K562 (cell line): ENCODE measurements around the gene CHD2. TPM values are rescaled to one million over a fixed set of nuclear protein-coding genes. Genes with fewer than 3 reads are reported as not detected.

Source experiments
- ATAC-seq: fragments of 200-7000 bp; cut with Tn5 transposase; 3 replicates; pipeline ENCODE4 v1.9.1; 2020; ENCODE audit warnings: moderate library complexity
- BruUV-seq: library from RNA; stranded (reverse); fragments of 400-500 nt; replicated peaks from 2 replicates; lab custom pipeline; 2021; lab: Mats Ljungman, UMichigan
- CTCF ChIA-PET: fragments of 300-600 bp; formaldehyde crosslinking; extraction: SDS; loops from one replicate; lab custom pipeline; 2021; ENCODE audit warnings: low intra/inter-chr PET ratio; lab: Yijun Ruan, JAX
- POLR2A ChIA-PET: fragments of 300-600, 350-650 bp; sonication (Branson Sonifier 250); formaldehyde crosslinking; extraction: SDS; loops from one replicate; lab custom pipeline; 2021; ENCODE audit warnings: antibody characterized with exemption, inconsistent platforms; lab: Yijun Ruan, JAX
- DNase-seq, 4 experiments: peaks; one replicate each; pipeline versions ENCODE4 v3.0.0 to v3.0.0-alpha.2; 2011 to 2018; ENCODE audit warnings: low spot score in 3 of 4, mixed read lengths in 3 of 4; ENCODE audit errors: extremely low read depth in 1 of 4
- FAIRE-seq: peaks from 2 replicates; lab custom pipeline; 2011; peaks lifted over from hg19 to GRCh38; lab: Jason Lieb, UNC
- H2AFZ ChIP-seq: 2 replicates; pipeline ENCODE4 v1.6.0; 2011; ENCODE audit warnings: low read depth, low read length, control low read depth, inconsistent platforms
- H3K27ac ChIP-seq: fragments of 200-600 bp; 3 replicates; pipeline ENCODE4 v1.8.0; 2011; ENCODE audit warnings: low read depth, mild to moderate bottlenecking, control low read depth, inconsistent platforms, low read length, moderate library complexity, mixed read lengths; ENCODE audit errors: extremely low read depth
- H3K27me3 ChIP-seq, 2 experiments: fragments of 300-600 bp in 1 of 2; 2 replicates in 1 of 2; 3 replicates in 1 of 2; pipeline versions ENCODE4 v1.6.0 to v1.8.0; 2011; ENCODE audit warnings: inconsistent platforms in 2 of 2, low read length in 2 of 2, mild to moderate bottlenecking in 1 of 2, mixed read lengths in 1 of 2, moderate library complexity in 1 of 2; ENCODE audit not compliant: control insufficient read depth in 2 of 2, insufficient read depth in 2 of 2
- H3K36me3 ChIP-seq: fragments of 300-600 bp; 3 replicates; pipeline ENCODE4 v1.8.0; 2011; ENCODE audit warnings: mild to moderate bottlenecking, low read length, inconsistent platforms; ENCODE audit not compliant: control insufficient read depth, insufficient read depth
- H3K4me1 ChIP-seq, 2 experiments: fragments of 200-600 bp in 1 of 2; replicated peaks in 1 of 2; 2 replicates in 1 of 2; 3 replicates in 1 of 2; pipeline versions ENCODE4 v1.5.1 to v1.8.0; 2011; ENCODE audit warnings: inconsistent platforms in 2 of 2, low read length in 2 of 2, mild to moderate bottlenecking in 1 of 2, mixed read lengths in 1 of 2, moderate library complexity in 1 of 2; ENCODE audit not compliant: control insufficient read depth in 2 of 2, insufficient read depth in 2 of 2
- H3K4me2 ChIP-seq: 2 replicates; pipeline ENCODE4 v1.6.1; 2011; ENCODE audit warnings: low read length, control low read depth, inconsistent platforms, mixed read lengths; ENCODE audit not compliant: insufficient read depth
- H3K4me3 ChIP-seq: fragments of 200-600 bp; sonication (generic), shearing (Covaris generic); 2 replicates; pipeline ENCODE4 v1.5.1; 2016; ENCODE audit warnings: control low read depth, inconsistent platforms
- H3K79me2 ChIP-seq: fragments of 200-600 bp; 3 replicates; pipeline ENCODE4 v1.8.0; 2011; ENCODE audit warnings: low read length, inconsistent platforms; ENCODE audit not compliant: control insufficient read depth, insufficient read depth
- H3K9ac ChIP-seq, 2 experiments: 2 replicates each; pipeline versions ENCODE4 v1.6.0 to v1.6.1; 2011; ENCODE audit warnings: low read depth in 2 of 2, low read length in 2 of 2, control low read depth in 1 of 2, inconsistent platforms in 1 of 2, mild to moderate bottlenecking in 1 of 2, mixed read lengths in 1 of 2; ENCODE audit not compliant: insufficient read depth in 1 of 2
- H3K9me1 ChIP-seq: one replicate; pipeline ENCODE4 v1.6.0; 2011; ENCODE audit warnings: inconsistent platforms, mild to moderate bottlenecking, low read length, moderate library complexity; ENCODE audit not compliant: control insufficient read depth, insufficient read depth
- H3K9me3 ChIP-seq: replicated peaks from 2 replicates; pipeline ENCODE4 v1.5.1; 2011; ENCODE audit warnings: low read depth, low read length, inconsistent platforms; ENCODE audit not compliant: control insufficient read depth, insufficient read depth
- H4K20me1 ChIP-seq: replicated peaks from 2 replicates; pipeline ENCODE4 v1.6.1; 2011; ENCODE audit warnings: low read length, inconsistent platforms, mixed read lengths; ENCODE audit not compliant: control insufficient read depth, insufficient read depth
- DEAF1 ChIP-seq: fragments of 450-650 bp; formaldehyde crosslinking; IDR thresholded peaks from 2 replicates; pipeline ENCODE4 v1.4.0; 2020; ENCODE audit warnings: mild to moderate bottlenecking, moderate library complexity
- E2F6 ChIP-seq, 2 experiments: IDR thresholded peaks; 2 replicates each; pipeline ENCODE4 v1.6.1; 2011; ENCODE audit warnings: borderline replicate concordance in 1 of 2, control low read depth in 1 of 2, low read depth in 1 of 2, low read length in 1 of 2, mild to moderate bottlenecking in 1 of 2, mixed read lengths in 1 of 2, moderate library complexity in 1 of 2; ENCODE audit not compliant: insufficient read depth in 1 of 2, insufficient read length in 1 of 2, poor library complexity in 1 of 2, severe bottlenecking in 1 of 2; ENCODE audit errors: extremely low read depth in 1 of 2
- FOSL1 ChIP-seq: fragments of 200-800 bp; sonication (Bioruptor generic); conservative IDR thresholded peaks from 2 replicates; pipeline ENCODE4 v1.6.1; 2016; ENCODE audit warnings: missing genetic modification characterization, missing compliant biosample characterization
- GATA2 ChIP-seq: sonication (generic); formaldehyde crosslinking; IDR thresholded peaks from 2 replicates; pipeline ENCODE4 v1.4.0; 2020; ENCODE audit warnings: mild to moderate bottlenecking, missing genetic modification reagents
- HMG20B ChIP-seq: fragments of 250-450 bp; sonication (Bioruptor Pico); IDR thresholded peaks from 2 replicates; pipeline ENCODE4 v1.5.0; 2021; ENCODE audit warnings: mild to moderate bottlenecking
- NR1H2 ChIP-seq: sonication (generic); formaldehyde crosslinking; IDR thresholded peaks from 2 replicates; pipeline ENCODE4 v1.4.0; 2020; ENCODE audit warnings: mild to moderate bottlenecking, missing genetic modification reagents
- PBX2 ChIP-seq, 2 experiments: IDR thresholded peaks in 1 of 2; conservative IDR thresholded peaks in 1 of 2; 2 replicates each; pipeline ENCODE4 v1.6.1; 2016; ENCODE audit warnings: low read depth in 2 of 2, mild to moderate bottlenecking in 1 of 2, missing compliant biosample characterization in 1 of 2, missing genetic modification characterization in 1 of 2, moderate library complexity in 1 of 2
- SMARCB1 ChIP-seq: IDR thresholded peaks from 2 replicates; pipeline ENCODE4 v1.6.1; 2011; ENCODE audit warnings: improper control_type of control experiment, low read depth; ENCODE audit not compliant: insufficient read length
- TFAM ChIP-seq: fragments of 250-450 bp; sonication (Bioruptor Pico); conservative IDR thresholded peaks from 2 replicates; pipeline ENCODE4 v1.5.0; 2021; ENCODE audit warnings: mild to moderate bottlenecking, moderate library complexity
- TRIM28 ChIP-seq: fragments of 450-650 bp; IDR thresholded peaks from 2 replicates; pipeline ENCODE4 v1.6.1; 2017
- ZNF146 ChIP-seq: IDR thresholded peaks from one replicate; pipeline ENCODE4 v1.6.1; 2018; ENCODE audit warnings: missing compliant biosample characterization; ENCODE audit not compliant: unreplicated experiment
- ZNF277 ChIP-seq: fragments of 250-450 bp; sonication (Bioruptor Pico); IDR thresholded peaks from 2 replicates; pipeline ENCODE4 v1.8.0; 2022; ENCODE audit warnings: inconsistent platforms, mild to moderate bottlenecking, moderate library complexity, borderline replicate concordance
- WGBS: fragments of 100-300 bp; shearing (Covaris generic); methylation state at CpG from one replicate; pipeline ENCODE4 v1.1.6; 2016; ENCODE audit warnings: low coverage, mixed read lengths; ENCODE audit not compliant: insufficient coverage; ENCODE audit errors: missing lambda C conversion rate; 5-methylcytosine and 5-hydroxymethylcytosine counted together
- in situ Hi-C: fragments of 300-500 bp; cut with MboI; formaldehyde crosslinking; loops from 4 replicates; pipeline ENCODE4 v1.15.0; 2018; ENCODE audit warnings: inconsistent platforms, mixed read lengths
- intact Hi-C: fragments of 100-400 bp; cut with micrococcal nuclease; formaldehyde crosslinking; loops from 2 replicates; pipeline ENCODE4 v1.14.2; 2022
- polyA plus RNA-seq, 8 experiments: library from polyadenylated mRNA; depleted of rRNA in 4 of 8; stranded (reverse) in 5 of 8; unstranded in 3 of 8; fragments of >200 nt; fragmentation: Nextera tagmentation in 2 of 8; fragmentation: Illumina TruSeq in 1 of 8; extraction: Ambion mirVana in 2 of 8; extraction: Trizol in 1 of 8; gene quantifications; 2 replicates each; pipeline versions ENCODE4 v1.2.1 to v1.2.3, GENCODE V29; 2011 to 2014; ENCODE audit warnings: inconsistent platforms in 1 of 8, missing spikeins in 1 of 8
- total RNA-seq, 7 experiments: library from RNA; depleted of rRNA in 6 of 7; stranded (reverse); fragments of >200 nt in 6 of 7; fragmentation: Illumina TruSeq in 2 of 7; extraction: Trizol in 2 of 7; gene quantifications; 2 replicates each; pipeline versions ENCODE4 v1.2.1 to v1.2.3, GENCODE V29; 2011 to 2021; ENCODE audit warnings: low replicate concordance in 1 of 7

CHD2 gene
- total and polyA plus RNA-seq, 9 of the 15 experiments (the other 6 are each of a cell fraction or from before 2014, with no cell fraction given) = 38.9 to 70.8 (median 56.2) TPM

GRCh38 chr15:92930054-92930621, 30.0 kb downstream of the CHD2 start (continued):
- TF ChIP-seq PBX2 (CRISPR knock-in tag; IDR thresholded peaks at IDR 0.05; ENCODE audit: low read depth) (no peak), PBX2 (tag; conservative IDR thresholded peaks at IDR 0.05; ENCODE audit: low read depth) (no peak), TFAM (CRISPR knock-in tag) (no peak)

- ATAC-seq (peak; percentile 25), DNase-seq (no peak), FAIRE-seq (no peak)
- H3K4me3 ChIP-seq = no peak overlapping the region
- intact Hi-C loops (no loop called here), in situ Hi-C loops (no loop called here)
- WGBS = 20% methylated on average over 1 of the region's 1 CpG
- H3K36me3 ChIP-seq = peaks cover 91% of the 10 kb centered on the region
- H3K4me2 ChIP-seq = no peak overlapping the region
- POLR2A ChIA-PET = interaction anchor here (0.7 to 3.4 kb wide), 7 partner anchors 9 to 127 kb away, joined by 3 to 11 read pairs (median 3); no protein-coding TSS in a partner anchor
- H3K9me3 ChIP-seq = no peaks in the 10 kb centered on the region
- no peak overlapping the region for H2AFZ ChIP-seq
- H3K79me2 ChIP-seq = peaks cover 28% of the 10 kb centered on the region; the same call in 2 of the 3 replicates
- H3K4me1 ChIP-seq = no peaks in the 10 kb centered on the region
- CTCF ChIA-PET = no interaction called here
- no peak overlapping the region for H3K9ac ChIP-seq
- no TSS peak for BruUV-seq
- H3K9me1 ChIP-seq = no peaks in the 10 kb centered on the region
- H3K27me3 ChIP-seq = no peaks in the 10 kb centered on the region
- H4K20me1 ChIP-seq = no peaks in the 10 kb centered on the region; the same call in 1 of the 2 replicates
- no peak overlapping the region for H3K27ac ChIP-seq
- no peak for TF ChIP-seq SMARCB1
- peak; percentile 19; the same call in 1 of the 2 replicates for TF ChIP-seq GATA2
- no peak for TF ChIP-seq NR1H2 (CRISPR knock-in tag)
- TF ChIP-seq TRIM28 = no peak
- TF ChIP-seq ZNF277 (CRISPR knock-in tag) = no peak
- TF ChIP-seq HMG20B (CRISPR knock-in tag) = no peak
- no peak for TF ChIP-seq E2F6 (IDR thresholded peaks at IDR 0.05; ENCODE audit: borderline replicate concordance in 1 of 2, extremely low read depth in 1 of 2, insufficient read depth in 1 of 2, insufficient read length in 1 of 2, low read depth in 1 of 2, low read length in 1 of 2, poor library complexity in 1 of 2, severe bottlenecking in 1 of 2)
- TF ChIP-seq ZNF146 (CRISPR knock-in tag) = no peak
- no peak for TF ChIP-seq DEAF1 (CRISPR knock-in tag)
- 0 out of 2 replicates have a peak, but pooled peaks have one; percentile 30 for TF ChIP-seq FOSL1 (tag)
These were observed 30.7 kb downstream of the CHD2 start for GRCh38 chr15:92930776-92931175.
